HepG2 (cell line): ENCODE results near the gene ANXA5. TPM values are rescaled to one million over a fixed set of nuclear protein-coding genes. Genes with fewer than 3 reads are reported as not detected.

ENCODE experiments used
- ARID4A ChIP-seq: sonication (generic); formaldehyde crosslinking; IDR thresholded peaks from 2 replicates; pipeline ENCODE4 v1.5.0; 2020; ENCODE audit warnings: mild to moderate bottlenecking, missing genetic modification reagents, borderline replicate concordance
- CEBPZ ChIP-seq: IDR thresholded peaks from 2 replicates; pipeline ENCODE4 v1.6.1; 2012; ENCODE audit warnings: low read length, improper control_type of control experiment
- ELF4 ChIP-seq: sonication (generic); formaldehyde crosslinking; IDR thresholded peaks from 2 replicates; pipeline ENCODE4 v1.5.0; 2020; ENCODE audit warnings: missing genetic modification reagents, mild to moderate bottlenecking, moderate library complexity, borderline replicate concordance
- GPN1 ChIP-seq: sonication (generic); formaldehyde crosslinking; IDR thresholded peaks from 2 replicates; pipeline ENCODE4 v1.5.1; 2020; ENCODE audit warnings: missing genetic modification reagents, borderline replicate concordance
- HNF4A ChIP-seq: sonication (generic); formaldehyde crosslinking; IDR thresholded peaks from 2 replicates; pipeline ENCODE4 v1.4.0; 2020; ENCODE audit warnings: missing genetic modification reagents
- MXI1 ChIP-seq: IDR thresholded peaks from 3 replicates; pipeline ENCODE4 v1.6.1; 2012; ENCODE audit warnings: low read depth, low read length, inconsistent platforms, borderline replicate concordance
- NFYB ChIP-seq: sonication (generic); formaldehyde crosslinking; IDR thresholded peaks from 2 replicates; pipeline ENCODE4 v1.4.0; 2020; ENCODE audit warnings: missing genetic modification reagents
- YY1 ChIP-seq: IDR thresholded peaks from 2 replicates; pipeline ENCODE4 v1.6.1; 2011; ENCODE audit warnings: low read length, low read depth, moderate library complexity, mild to moderate bottlenecking; ENCODE audit not compliant: insufficient read depth, insufficient replicate concordance
- ZHX2 ChIP-seq, 2 experiments: sonication (generic) in 1 of 2; formaldehyde crosslinking in 1 of 2; IDR thresholded peaks; 2 replicates each; pipeline versions ENCODE4 v1.6.1 to v1.9.0; 2014 to 2022; ENCODE audit warnings: antibody characterized with exemption in 1 of 2, borderline replicate concordance in 1 of 2, inconsistent platforms in 1 of 2, low read depth in 1 of 2, missing genetic modification reagents in 1 of 2
- ZNF101 ChIP-seq: sonication (generic); formaldehyde crosslinking; IDR thresholded peaks from 2 replicates; pipeline ENCODE4 v1.4.0; 2020; ENCODE audit warnings: mild to moderate bottlenecking, low read depth, missing genetic modification reagents, borderline replicate concordance
- ZNF468 ChIP-seq: sonication (generic); formaldehyde crosslinking; IDR thresholded peaks from 2 replicates; pipeline ENCODE4 v1.8.0; 2022; ENCODE audit warnings: mild to moderate bottlenecking, moderate library complexity, missing genetic modification reagents
- ZNF547 ChIP-seq: sonication (generic); formaldehyde crosslinking; IDR thresholded peaks from 2 replicates; pipeline ENCODE4 v1.5.1; 2020; ENCODE audit warnings: mild to moderate bottlenecking, missing genetic modification reagents
- ZNF775 ChIP-seq: sonication (generic); formaldehyde crosslinking; IDR thresholded peaks from 2 replicates; pipeline ENCODE4 v1.4.0; 2020; ENCODE audit warnings: missing genetic modification reagents, mild to moderate bottlenecking, moderate library complexity, borderline replicate concordance
- polyA plus RNA-seq, 8 experiments: library from polyadenylated mRNA; depleted of rRNA in 3 of 8; stranded (reverse) in 7 of 8; unstranded in 1 of 8; fragments of >200 nt; fragmentation: Illumina TruSeq in 4 of 8; extraction: Trizol in 4 of 8; gene quantifications; 2 replicates each; pipeline versions ENCODE4 v1.2.1 to v1.2.3, GENCODE V29; 2011 to 2016; ENCODE audit warnings: low read depth in 4 of 8, missing spikeins in 1 of 8, mixed read lengths in 1 of 8; ENCODE audit not compliant: insufficient read depth in 1 of 8
- total RNA-seq, 5 experiments: library from RNA; depleted of rRNA; stranded (reverse); fragments of >200 nt; fragmentation: Illumina TruSeq; extraction: Trizol; gene quantifications; 2 replicates each; pipeline ENCODE4 v1.2.3, GENCODE V29; 2016; ENCODE audit warnings: low read depth in 1 of 5

ANXA5 gene
- total and polyA plus RNA-seq, 2 of the 13 experiments (the other 11 are each of a cell fraction or from before 2014, with no cell fraction given): 209 to 342 TPM

GRCh38 chr4:121696581-121697461 is at the start of gene ANXA5 (continued):
- TF ChIP-seq ZNF775 (no peak), MXI1 (peak; percentile 15; the same call in 1 of the 3 replicates), ZNF468 (no peak), ARID4A (CRISPR knock-in tag) (peak; percentile 74; the same call in 1 of the 2 replicates), ZNF547 (0 out of 2 replicates have a peak, but pooled peaks have one; percentile 80), HNF4A (CRISPR knock-in tag) (no peak), ZHX2 (IDR thresholded peaks at IDR 0.05; ENCODE audit: low read depth) (no peak), ZHX2 (CRISPR knock-in tag; IDR thresholded peaks at IDR 0.05; ENCODE audit: borderline replicate concordance) (no peak), ZNF101 (CRISPR knock-in tag) (no peak), CEBPZ (no peak), YY1 (peak; percentile 34), ELF4 (CRISPR knock-in tag) (no peak), GPN1 (0 out of 2 replicates have a peak, but pooled peaks have one; percentile 37), NFYB (CRISPR knock-in tag) (no peak)
